GM18873 (cell line): Measurements from ENCODE around the gene RNF32.

Experiments used
- ATAC-seq: cut with Tn5 transposase; IDR thresholded peaks from one replicate; pipeline ENCODE4 v1.9.1; 2021; ENCODE audit warnings: mild to moderate bottlenecking, moderate library complexity, moderate number of reproducible peaks; ENCODE audit not compliant: unreplicated experiment, low FRiP score

RNF32 gene

GRCh38 chr7:156640257-156640948, at the start of gene RNF32:
RNF32 (plus strand) TSS chr7:156640774; CDS start chr7:156643878, 3,104 bp downstream.
- ATAC-seq, result peak; percentile 67

- ATAC-seq, result no peak
These were observed 48.3 kb upstream of the RNF32 start for GRCh38 chr7:156592155-156592884.

- ATAC-seq, result no peak
These were observed 46.1 kb upstream of the RNF32 start for GRCh38 chr7:156594283-156595080.

GRCh38 chr7:156600496-156600895, 40.1 kb upstream of the RNF32 start:
- ATAC-seq, result no peak

GRCh38 chr7:156602283-156602682, 38.3 kb upstream of the RNF32 start:
- ATAC-seq, result no peak

- ATAC-seq, result no peak
These were observed 37.6 kb upstream of the RNF32 start for GRCh38 chr7:156603011-156603410.

- no peak for ATAC-seq
These were observed 36.9 kb upstream of the RNF32 start for GRCh38 chr7:156603629-156604028.

GRCh38 chr7:156604311-156604710, 36.3 kb upstream of the RNF32 start:
- ATAC-seq, result no peak

GRCh38 chr7:156604836-156605695, 35.5 kb upstream of the RNF32 start:
- no peak for ATAC-seq

GRCh38 chr7:156606135-156606534, 34.4 kb upstream of the RNF32 start:
- no peak for ATAC-seq

- ATAC-seq, result no peak
These were observed 33.8 kb upstream of the RNF32 start for GRCh38 chr7:156606691-156607331.

GRCh38 chr7:156607332-156608172, 33.0 kb upstream of the RNF32 start:
- no peak for ATAC-seq

GRCh38 chr7:156608173-156608478, 32.4 kb upstream of the RNF32 start:
- no peak for ATAC-seq

GRCh38 chr7:156609010-156609877, 31.3 kb upstream of the RNF32 start:
- no peak for ATAC-seq

- no peak for ATAC-seq
These were observed 30.4 kb upstream of the RNF32 start for GRCh38 chr7:156610130-156610529.

- no peak for ATAC-seq
These were observed 30.0 kb upstream of the RNF32 start for GRCh38 chr7:156610601-156611000.

GRCh38 chr7:156611014-156612010, 29.3 kb upstream of the RNF32 start:
- no peak for ATAC-seq
